Peyer's patch (tissue), 4 donors: Measurements from ENCODE around the gene UQCRQ.

Source experiments
- POLR2A ChIP-seq, 2 donors: fragments of 450-650 bp; IDR thresholded peaks; one replicate each; pipeline ENCODE4 v1.5.1; 2017; ENCODE audit warnings: antibody characterized with exemption in 2 of 2, mild to moderate bottlenecking in 2 of 2, moderate library complexity in 2 of 2
- TF ChIP-seq, protein P1 (sequence below), 6 experiments: fragments of 450-650 bp in 4 of 6; fragments of 200-600 bp in 2 of 6; sonication (generic) in 1 of 6; IDR thresholded peaks; one replicate each; pipeline ENCODE4 v1.5.1; 2017 to 2019; ENCODE audit warnings: antibody characterized with exemption in 6 of 6, mild to moderate bottlenecking in 3 of 6, moderate library complexity in 1 of 6

DNA sequence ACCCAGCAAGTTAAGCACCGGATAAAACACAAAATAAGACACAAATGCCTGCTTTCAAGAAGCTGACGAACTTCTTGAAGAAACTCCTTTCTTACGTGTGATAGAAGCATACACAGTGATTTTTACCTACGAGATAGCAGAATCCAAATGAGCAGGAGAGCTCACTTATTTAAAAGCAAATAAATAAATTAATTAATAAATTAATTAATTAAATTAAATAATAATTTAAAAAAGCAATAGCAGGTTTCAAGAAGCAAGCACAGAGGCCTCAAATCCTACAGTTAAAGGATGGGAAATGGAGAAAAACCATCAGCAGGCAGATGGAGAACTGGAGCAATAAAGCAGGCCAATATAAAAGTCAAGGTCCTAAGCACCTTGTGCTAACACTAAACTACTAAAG is 24.4 kb downstream of the UQCRQ start:
- TF ChIP-seq, protein P1, sequence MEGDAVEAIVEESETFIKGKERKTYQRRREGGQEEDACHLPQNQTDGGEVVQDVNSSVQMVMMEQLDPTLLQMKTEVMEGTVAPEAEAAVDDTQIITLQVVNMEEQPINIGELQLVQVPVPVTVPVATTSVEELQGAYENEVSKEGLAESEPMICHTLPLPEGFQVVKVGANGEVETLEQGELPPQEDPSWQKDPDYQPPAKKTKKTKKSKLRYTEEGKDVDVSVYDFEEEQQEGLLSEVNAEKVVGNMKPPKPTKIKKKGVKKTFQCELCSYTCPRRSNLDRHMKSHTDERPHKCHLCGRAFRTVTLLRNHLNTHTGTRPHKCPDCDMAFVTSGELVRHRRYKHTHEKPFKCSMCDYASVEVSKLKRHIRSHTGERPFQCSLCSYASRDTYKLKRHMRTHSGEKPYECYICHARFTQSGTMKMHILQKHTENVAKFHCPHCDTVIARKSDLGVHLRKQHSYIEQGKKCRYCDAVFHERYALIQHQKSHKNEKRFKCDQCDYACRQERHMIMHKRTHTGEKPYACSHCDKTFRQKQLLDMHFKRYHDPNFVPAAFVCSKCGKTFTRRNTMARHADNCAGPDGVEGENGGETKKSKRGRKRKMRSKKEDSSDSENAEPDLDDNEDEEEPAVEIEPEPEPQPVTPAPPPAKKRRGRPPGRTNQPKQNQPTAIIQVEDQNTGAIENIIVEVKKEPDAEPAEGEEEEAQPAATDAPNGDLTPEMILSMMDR (IDR thresholded peaks at IDR 0.05), result no peak
- no peak for TF ChIP-seq POLR2A (IDR thresholded peaks at IDR 0.05)
